CD8-positive, alpha-beta memory T cell (primary cell): ENCODE results near the gene NFATC3. TPM values are rescaled to one million over a fixed set of nuclear protein-coding genes. Genes with fewer than 3 reads are reported as not detected.
A peak's percentile ranks its signal among the peaks of the same experiment; 100 is the strongest.

Experiments used
- CTCF ChIA-PET: fragments of 350-600 bp; sonication (Branson Sonifier 250); formaldehyde crosslinking; loops from one replicate; lab custom pipeline; 2021; ENCODE audit warnings: antibody characterized with exemption; lab: Charles Lee
- POLR2A ChIA-PET: fragments of 350-600 bp; sonication (Branson Sonifier 250); formaldehyde crosslinking; loops from one replicate; lab custom pipeline; 2021; ENCODE audit warnings: antibody characterized with exemption; lab: Charles Lee
- DNase-seq, 5 donors: peaks; one replicate each; pipeline versions ENCODE4 v3.0.0 to v3.0.0-alpha.2; 2020 to 2022; ENCODE audit warnings: mixed read lengths in 1 of 5
- H3K27ac ChIP-seq: one replicate; pipeline ENCODE4 v1.7.0; 2013; ENCODE audit warnings: low read depth, mild to moderate bottlenecking, low read length, moderate library complexity
- H3K27me3 ChIP-seq: 2 replicates; pipeline ENCODE4 v1.7.0; 2013; ENCODE audit warnings: low read length, mild to moderate bottlenecking; ENCODE audit not compliant: insufficient read depth, poor library complexity, severe bottlenecking
- H3K36me3 ChIP-seq: 2 replicates; pipeline ENCODE4 v1.7.0; 2013; ENCODE audit warnings: mild to moderate bottlenecking, low read length, moderate library complexity; ENCODE audit not compliant: insufficient read depth
- H3K4me1 ChIP-seq: 2 replicates; pipeline ENCODE4 v1.7.0; 2013; ENCODE audit warnings: mild to moderate bottlenecking, low read length, moderate library complexity; ENCODE audit not compliant: insufficient read depth
- H3K4me3 ChIP-seq: 2 replicates; pipeline ENCODE4 v1.7.0; 2013; ENCODE audit warnings: mild to moderate bottlenecking, low read length
- H3K9me3 ChIP-seq: 2 replicates; pipeline ENCODE4 v1.7.0; 2013; ENCODE audit warnings: mild to moderate bottlenecking, low read length
- H3K27ac Mint-ChIP-seq, 8 donors: one replicate each; pipeline ENCODE4 v1.8.0; 2020 to 2021; ENCODE audit warnings: mixed read lengths in 8 of 8, mild to moderate bottlenecking in 6 of 8, inconsistent platforms in 3 of 8, moderate library complexity in 3 of 8
- H3K27me3 Mint-ChIP-seq, 2 donors: one replicate each; pipeline ENCODE4 v1.8.0; 2020 to 2021; ENCODE audit warnings: mixed read lengths in 2 of 2, mild to moderate bottlenecking in 1 of 2, moderate library complexity in 1 of 2
- H3K36me3 Mint-ChIP-seq, 3 donors: one replicate each; pipeline ENCODE4 v1.8.0; 2020 to 2021; ENCODE audit warnings: mixed read lengths in 3 of 3, inconsistent platforms in 1 of 3, mild to moderate bottlenecking in 1 of 3
- H3K4me1 Mint-ChIP-seq, 3 donors: one replicate each; pipeline ENCODE4 v1.8.0; 2020 to 2021; ENCODE audit warnings: mixed read lengths in 3 of 3, inconsistent platforms in 1 of 3, mild to moderate bottlenecking in 1 of 3
- H3K4me3 Mint-ChIP-seq, 7 donors: one replicate each; pipeline ENCODE4 v1.8.0; 2020 to 2021; ENCODE audit warnings: mixed read lengths in 7 of 7, mild to moderate bottlenecking in 6 of 7, moderate library complexity in 4 of 7, inconsistent platforms in 2 of 7
- H3K9me3 Mint-ChIP-seq, 5 donors: one replicate each; pipeline ENCODE4 v1.8.0; 2020 to 2022; ENCODE audit warnings: mixed read lengths in 5 of 5, mild to moderate bottlenecking in 3 of 5, moderate library complexity in 2 of 5, inconsistent platforms in 1 of 5
- polyA plus RNA-seq: library from polyadenylated mRNA; unstranded; fragments of 300-500 nt; fragmentation: Illumina TruSeq; gene quantifications from one replicate; pipeline ENCODE4 v1.2.3, GENCODE V29; 2021
- total RNA-seq, 2 experiments: library from RNA; stranded (reverse); gene quantifications; one replicate each; pipeline ENCODE4 v1.2.3, GENCODE V29; 2021

Gene NFATC3
- total and polyA plus RNA-seq, 3 experiments from 2014 or later: 91.1 to 120 (median 95.9) TPM

GRCh38 chr16:68272507-68273209 lies 187.5 kb downstream of the NFATC3 start:
- DNase-seq: peak; percentile 14 to 83 (median 51)
- H3K9me3 ChIP-seq: no peaks in the 10 kb centered on the region
- CTCF ChIA-PET: interaction anchor here (1.1 to 22.1 kb wide), 5 partner anchors 11 to 56 kb away, joined by 3 to 319 read pairs (median 8); partner anchors contain the start of genes PRMT7, SLC7A6 and SLC7A6OS
- peaks cover 0 to 2% of the 10 kb centered on the region in 2 donors for H3K27me3 Mint-ChIP-seq
- H3K36me3 Mint-ChIP-seq: peaks cover 0 to 56% (median 13%) of the 10 kb centered on the region in 3 donors
- no peaks in the 10 kb centered on the region for H3K27me3 ChIP-seq
- no peak overlapping the region for H3K27ac ChIP-seq
- H3K4me1 Mint-ChIP-seq: peaks cover 73 to 88% (median 88%) of the 10 kb centered on the region in 3 donors
- POLR2A ChIA-PET: interaction anchor here (0.7 to 2.1 kb wide), 5 partner anchors 9 to 38 kb away, joined by 3 to 8 read pairs (median 5); partner anchors contain the start of genes PRMT7, SLC7A6 and SLC7A6OS
- H3K4me3 ChIP-seq: peak overlapping the region; percentile 7
- H3K36me3 ChIP-seq: peaks cover 24% of the 10 kb centered on the region
- H3K9me3 Mint-ChIP-seq: no peaks in the 10 kb centered on the region
- H3K4me1 ChIP-seq: peaks cover 94% of the 10 kb centered on the region
- peak overlapping the region; percentile 17 to 79 (median 74) for H3K4me3 Mint-ChIP-seq
- H3K27ac Mint-ChIP-seq: peak overlapping the region; percentile 89 to 99 (median 97)

- peak overlapping the region; percentile 17 to 79 (median 74) for H3K4me3 Mint-ChIP-seq
- Histone ChIP-seq H3K9me3 (no peaks in the 10 kb centered on the region), H3K36me3 (peaks cover 24% of the 10 kb centered on the region), H3K4me3 (peak overlapping the region; percentile 17), H3K4me1 (peaks cover 86% of the 10 kb centered on the region), H3K27ac (no peak overlapping the region), H3K27me3 (no peaks in the 10 kb centered on the region)
- H3K27ac Mint-ChIP-seq: peak overlapping the region; percentile 89 to 99 (median 97)
- H3K27me3 Mint-ChIP-seq: peaks cover 0 to 2% of the 10 kb centered on the region in 2 donors
- ChIA-PET CTCF (interaction anchor here (1.1 to 22.1 kb wide), 4 partner anchors 11 to 38 kb away, joined by 3 to 319 read pairs (median 12); partner anchors contain the start of genes PRMT7, SLC7A6 and SLC7A6OS), POLR2A (interaction anchor here (0.8 to 2.1 kb wide), 4 partner anchors 9 to 38 kb away, joined by 3 to 8 read pairs (median 5); partner anchors contain the start of genes PRMT7, SLC7A6 and SLC7A6OS)
- H3K36me3 Mint-ChIP-seq: peaks cover 0 to 51% (median 13%) of the 10 kb centered on the region in 3 donors
- peaks cover 68 to 80% (median 80%) of the 10 kb centered on the region in 3 donors for H3K4me1 Mint-ChIP-seq
- H3K9me3 Mint-ChIP-seq: no peaks in the 10 kb centered on the region
- no peak for DNase-seq
These were observed 188.3 kb downstream of the NFATC3 start for GRCh38 chr16:68273459-68273858.

GRCh38 chr16:68273896-68274295 lies 188.7 kb downstream of the NFATC3 start:
- Histone ChIP-seq H3K27me3 (no peaks in the 10 kb centered on the region), H3K4me1 (peaks cover 82% of the 10 kb centered on the region), H3K4me3 (peak overlapping the region; percentile 17), H3K36me3 (peaks cover 24% of the 10 kb centered on the region), H3K9me3 (no peaks in the 10 kb centered on the region), H3K27ac (no peak overlapping the region)
- Mint-ChIP-seq H3K27ac (peak overlapping the region; percentile 89 to 99 (median 97)), H3K27me3 (peaks cover 0 to 2% of the 10 kb centered on the region in 2 donors), H3K4me1 (peaks cover 67 to 78% (median 77%) of the 10 kb centered on the region in 3 donors), H3K36me3 (peaks cover 0 to 50% (median 13%) of the 10 kb centered on the region in 3 donors), H3K4me3 (peak overlapping the region in 6 of 7 donors; percentile 5 to 79 (median 76)), H3K9me3 (no peaks in the 10 kb centered on the region)
- no peak for DNase-seq
- POLR2A ChIA-PET: interaction anchor here (0.6 kb wide), 1 partner anchor 37 kb away, joined by 5 read pairs; the partner anchor contains the start of genes PRMT7 and SLC7A6OS
- CTCF ChIA-PET: interaction anchor here (1.0 to 22.1 kb wide), 3 partner anchors 10 to 54 kb away, joined by 6 to 319 read pairs (median 19); partner anchors contain the start of gene SLC7A6

- Histone ChIP-seq H3K27ac (peak overlapping the region; percentile 12), H3K9me3 (no peaks in the 10 kb centered on the region), H3K36me3 (peaks cover 24% of the 10 kb centered on the region), H3K4me1 (peaks cover 81% of the 10 kb centered on the region), H3K4me3 (peak overlapping the region; percentile 34), H3K27me3 (no peaks in the 10 kb centered on the region)
- H3K27ac Mint-ChIP-seq: peak overlapping the region; percentile 89 to 99 (median 97)
- no peaks in the 10 kb centered on the region for H3K9me3 Mint-ChIP-seq
- CTCF ChIA-PET: interaction anchor here (1.0 to 22.1 kb wide), 4 partner anchors 10 to 53 kb away, joined by 6 to 319 read pairs (median 12); partner anchors contain the start of genes PRMT7, SLC7A6 and SLC7A6OS
- POLR2A ChIA-PET: interaction anchor here (0.6 to 3.1 kb wide), 3 partner anchors 11 to 37 kb away, joined by 5 to 9 read pairs (median 9); partner anchors contain the start of genes PRMT7 and SLC7A6OS
- H3K4me1 Mint-ChIP-seq: peaks cover 64 to 77% (median 76%) of the 10 kb centered on the region in 3 donors
- H3K27me3 Mint-ChIP-seq: peaks cover 0 to 2% of the 10 kb centered on the region in 2 donors
- peak overlapping the region in 6 of 7 donors; percentile 6 to 79 (median 76) for H3K4me3 Mint-ChIP-seq
- DNase-seq: no peak
- H3K36me3 Mint-ChIP-seq: peaks cover 0 to 49% (median 10%) of the 10 kb centered on the region in 3 donors
These were observed 189.3 kb downstream of the NFATC3 start for GRCh38 chr16:68274441-68274840.

GRCh38 chr16:68275611-68276191 lies 190.5 kb downstream of the NFATC3 start:
- Histone ChIP-seq H3K4me1 (peaks cover 81% of the 10 kb centered on the region), H3K36me3 (peaks cover 24% of the 10 kb centered on the region), H3K27me3 (no peaks in the 10 kb centered on the region), H3K4me3 (peak overlapping the region; percentile 42), H3K9me3 (no peaks in the 10 kb centered on the region), H3K27ac (no peak overlapping the region)
- Mint-ChIP-seq H3K4me1 (peaks cover 58 to 72% (median 72%) of the 10 kb centered on the region in 3 donors), H3K4me3 (peak overlapping the region; percentile 36 to 80 (median 74)), H3K9me3 (no peaks in the 10 kb centered on the region), H3K27ac (peak overlapping the region; percentile 89 to 99 (median 96)), H3K27me3 (peaks cover 0 to 2% of the 10 kb centered on the region in 2 donors), H3K36me3 (peaks cover 0 to 52% (median 13%) of the 10 kb centered on the region in 3 donors)
- ChIA-PET POLR2A (interaction anchor here (0.5 to 3.1 kb wide), 8 partner anchors 10 to 263 kb away, joined by 3 to 15 read pairs (median 3); partner anchors contain the start of genes PRMT7, SLC7A6 and SLC7A6OS), CTCF (interaction anchor here (0.6 to 22.1 kb wide), 5 partner anchors 10 to 245 kb away, joined by 3 to 319 read pairs (median 6); partner anchors contain the start of genes PRMT7, SLC7A6 and SLC7A6OS)
- DNase-seq: peak; percentile 19 to 85 (median 63)

- CTCF ChIA-PET: interaction anchor here (0.6 to 22.1 kb wide), 5 partner anchors 9 to 245 kb away, joined by 3 to 319 read pairs (median 6); partner anchors contain the start of genes PRMT7, SLC7A6 and SLC7A6OS
- Histone ChIP-seq H3K27ac (no peak overlapping the region), H3K27me3 (no peaks in the 10 kb centered on the region), H3K4me3 (peak overlapping the region; percentile 42), H3K36me3 (peaks cover 24% of the 10 kb centered on the region), H3K9me3 (no peaks in the 10 kb centered on the region), H3K4me1 (peaks cover 81% of the 10 kb centered on the region)
- POLR2A ChIA-PET: interaction anchor here (0.9 to 3.1 kb wide), 7 partner anchors 9 to 35 kb away, joined by 3 to 15 read pairs (median 3); partner anchors contain the start of genes PRMT7, SLC7A6 and SLC7A6OS
- H3K27ac Mint-ChIP-seq: peak overlapping the region; percentile 89 to 99 (median 96)
- H3K4me3 Mint-ChIP-seq: peak overlapping the region; percentile 36 to 80 (median 74)
- H3K27me3 Mint-ChIP-seq: peaks cover 0 to 2% of the 10 kb centered on the region in 2 donors
- H3K9me3 Mint-ChIP-seq: no peaks in the 10 kb centered on the region
- peaks cover 58 to 75% (median 72%) of the 10 kb centered on the region in 3 donors for H3K4me1 Mint-ChIP-seq
- no peak for DNase-seq
- H3K36me3 Mint-ChIP-seq: peaks cover 0 to 54% (median 15%) of the 10 kb centered on the region in 3 donors
These were observed 191.1 kb downstream of the NFATC3 start for GRCh38 chr16:68276223-68276622.
